PC-9 (cell line): Measurements from ENCODE around the gene RXRG.

Source experiments
- EZH2 ChIP-seq: fragments of 200-600 bp; sonication (generic); IDR thresholded peaks from 2 replicates; pipeline ENCODE4 v1.8.0; 2017; ENCODE audit warnings: antibody characterized with exemption, low read depth
- TF ChIP-seq, protein P1 (sequence below): fragments of 200-600 bp; sonication (generic); conservative IDR thresholded peaks from 2 replicates; pipeline ENCODE4 v1.6.1; 2017; ENCODE audit warnings: mixed run types, antibody characterized with exemption, mild to moderate bottlenecking, moderate library complexity

DNA sequence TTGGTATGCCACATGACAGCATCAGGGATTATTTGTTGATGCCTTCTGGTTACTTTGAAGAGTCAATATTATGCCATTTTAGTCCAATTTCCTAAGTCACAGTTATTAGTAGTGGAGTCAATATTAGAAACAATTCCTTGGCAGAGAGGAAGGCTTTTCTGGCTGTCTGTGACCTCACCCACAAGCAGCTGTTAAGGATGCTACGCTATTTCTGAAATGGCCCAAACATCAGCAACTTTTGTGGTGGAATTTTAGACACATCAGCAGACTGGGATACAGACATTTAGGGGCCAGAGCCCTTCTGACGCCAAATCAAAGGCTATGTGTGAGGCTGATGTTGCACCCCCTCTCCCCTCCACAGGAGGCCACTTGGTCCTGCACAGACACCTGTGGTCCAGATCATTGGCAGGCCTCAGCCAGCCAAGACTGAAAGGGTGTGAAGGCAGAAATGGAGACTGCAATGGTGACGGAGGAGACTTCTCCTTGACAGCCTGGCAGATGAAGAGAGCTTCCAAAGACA is 9.2 kb upstream of the RXRG start:
- TF ChIP-seq, protein P1, sequence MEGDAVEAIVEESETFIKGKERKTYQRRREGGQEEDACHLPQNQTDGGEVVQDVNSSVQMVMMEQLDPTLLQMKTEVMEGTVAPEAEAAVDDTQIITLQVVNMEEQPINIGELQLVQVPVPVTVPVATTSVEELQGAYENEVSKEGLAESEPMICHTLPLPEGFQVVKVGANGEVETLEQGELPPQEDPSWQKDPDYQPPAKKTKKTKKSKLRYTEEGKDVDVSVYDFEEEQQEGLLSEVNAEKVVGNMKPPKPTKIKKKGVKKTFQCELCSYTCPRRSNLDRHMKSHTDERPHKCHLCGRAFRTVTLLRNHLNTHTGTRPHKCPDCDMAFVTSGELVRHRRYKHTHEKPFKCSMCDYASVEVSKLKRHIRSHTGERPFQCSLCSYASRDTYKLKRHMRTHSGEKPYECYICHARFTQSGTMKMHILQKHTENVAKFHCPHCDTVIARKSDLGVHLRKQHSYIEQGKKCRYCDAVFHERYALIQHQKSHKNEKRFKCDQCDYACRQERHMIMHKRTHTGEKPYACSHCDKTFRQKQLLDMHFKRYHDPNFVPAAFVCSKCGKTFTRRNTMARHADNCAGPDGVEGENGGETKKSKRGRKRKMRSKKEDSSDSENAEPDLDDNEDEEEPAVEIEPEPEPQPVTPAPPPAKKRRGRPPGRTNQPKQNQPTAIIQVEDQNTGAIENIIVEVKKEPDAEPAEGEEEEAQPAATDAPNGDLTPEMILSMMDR = no peak
- TF ChIP-seq EZH2 = no peak
